ENCODE measurements around the gene GRM7. TPM values are rescaled to one million over a fixed set of nuclear protein-coding genes. Genes with fewer than 3 reads are reported as not detected.

GRM7 gene
- total and polyA plus RNA-seq, 9 donors, result 0.18 to 0.85 (median 0.26) TPM; not detected in 3

GRCh38 chr3:7632305-7632704, 771.4 kb downstream of the GRM7 start:
- no peak overlapping the region for H3K4me3 ChIP-seq
- H3K9me3 ChIP-seq, result no peaks in the 10 kb centered on the region
- H3K36me3 ChIP-seq, result no peaks in the 10 kb centered on the region
- no peak for DNase-seq
- TF ChIP-seq EP300 (IDR thresholded peaks at IDR 0.05), result no peak
- TF ChIP-seq POLR2A (IDR thresholded peaks at IDR 0.05), result no peak
- TF ChIP-seq CTCF (IDR thresholded peaks at IDR 0.05), result no peak
- no peak overlapping the region for H3K27ac ChIP-seq
- peaks cover 6% of the 10 kb centered on the region for H3K4me1 ChIP-seq (ENCODE audit: insufficient read depth)
- intact Hi-C loops (cut with DNase I), result no loop called here
- no peaks in the 10 kb centered on the region for H3K27me3 ChIP-seq

GRCh38 chr3:7637694-7638093, 776.8 kb downstream of the GRM7 start:
- Histone ChIP-seq H3K27me3 (no peaks in the 10 kb centered on the region), H3K27ac (no peak overlapping the region), H3K9me3 (no peaks in the 10 kb centered on the region), H3K4me3 (no peak overlapping the region), H3K36me3 (no peaks in the 10 kb centered on the region), H3K4me1 (ENCODE audit: insufficient read depth) (no peaks in the 10 kb centered on the region)
- intact Hi-C loops (cut with DNase I), result no loop called here
- no peak for TF ChIP-seq EP300 (IDR thresholded peaks at IDR 0.05)
- no peak for TF ChIP-seq CTCF (IDR thresholded peaks at IDR 0.05)
- TF ChIP-seq POLR2A (IDR thresholded peaks at IDR 0.05), result no peak
- 71 to 79% (median 78%) methylated on average over 5 of the region's 5 CpGs for WGBS, 3 donors
- DNase-seq, result no peak

- H3K27ac ChIP-seq, result no peak overlapping the region
- no peaks in the 10 kb centered on the region for H3K27me3 ChIP-seq
- H3K4me1 ChIP-seq (ENCODE audit: insufficient read depth), result no peaks in the 10 kb centered on the region
- intact Hi-C loops (cut with DNase I), result no loop called here
- no peak for DNase-seq
- H3K36me3 ChIP-seq, result no peaks in the 10 kb centered on the region
- TF ChIP-seq EP300 (IDR thresholded peaks at IDR 0.05), result no peak
- TF ChIP-seq CTCF (IDR thresholded peaks at IDR 0.05), result no peak
- no peak for TF ChIP-seq POLR2A (IDR thresholded peaks at IDR 0.05)
- H3K9me3 ChIP-seq, result no peaks in the 10 kb centered on the region
- no peak overlapping the region for H3K4me3 ChIP-seq
Observed at GRCh38 chr3:7638103-7638502, 777.2 kb downstream of the GRM7 start.

- no peak for DNase-seq
- intact Hi-C loops (cut with DNase I), result no loop called here
- Histone ChIP-seq H3K9me3 (no peaks in the 10 kb centered on the region), H3K27ac (no peak overlapping the region), H3K36me3 (no peaks in the 10 kb centered on the region), H3K4me3 (no peak overlapping the region), H3K4me1 (ENCODE audit: insufficient read depth) (no peaks in the 10 kb centered on the region), H3K27me3 (no peaks in the 10 kb centered on the region)
- TF ChIP-seq EP300 (IDR thresholded peaks at IDR 0.05) (no peak), CTCF (IDR thresholded peaks at IDR 0.05) (no peak), POLR2A (IDR thresholded peaks at IDR 0.05) (no peak)
Observed at GRCh38 chr3:7640787-7641186, 779.9 kb downstream of the GRM7 start.

GRCh38 chr3:7646851-7647250, 785.9 kb downstream of the GRM7 start:
- DNase-seq, result no peak
- WGBS, 3 donors, result 83 to 92% (median 90%) methylated on average over 5 of the region's 5 CpGs

More at GRCh38 chr3:7646851-7647250, 785.9 kb downstream of the GRM7 start:
- H3K4me1 ChIP-seq (ENCODE audit: insufficient read depth), result no peaks in the 10 kb centered on the region
- no peaks in the 10 kb centered on the region for H3K9me3 ChIP-seq
- no peaks in the 10 kb centered on the region for H3K27me3 ChIP-seq
- no peak overlapping the region for H3K27ac ChIP-seq
- no peaks in the 10 kb centered on the region for H3K36me3 ChIP-seq
- TF ChIP-seq CTCF (IDR thresholded peaks at IDR 0.05) (no peak), EP300 (IDR thresholded peaks at IDR 0.05) (no peak), POLR2A (IDR thresholded peaks at IDR 0.05) (no peak)
- no peak overlapping the region for H3K4me3 ChIP-seq
- intact Hi-C loops (cut with DNase I), result no loop called here
